WERI-Rb-1 (cell line): ENCODE data around the gene C19orf38.

Experiments
- DNase-seq: peaks from one replicate; pipeline ENCODE4 v3.0.0-alpha.2; 2020
- H3K27ac ChIP-seq: fragments of 250-450 bp; sonication (Bioruptor Pico); 2 replicates; pipeline ENCODE4 v1.5.1; 2020; ENCODE audit warnings: mild to moderate bottlenecking, moderate library complexity
- H3K27me3 ChIP-seq: fragments of 250-450 bp; sonication (Bioruptor Pico); 2 replicates; pipeline ENCODE4 v1.5.1; 2021; ENCODE audit warnings: mild to moderate bottlenecking, low read depth, moderate library complexity; ENCODE audit not compliant: insufficient read depth, severe bottlenecking
- H3K36me3 ChIP-seq: fragments of 250-450 bp; sonication (Bioruptor Pico); 2 replicates; pipeline ENCODE4 v1.5.1; 2020; ENCODE audit warnings: mild to moderate bottlenecking, moderate library complexity
- H3K4me3 ChIP-seq: 2 replicates; pipeline ENCODE4 v1.5.1; 2011; ENCODE audit warnings: low read depth, mild to moderate bottlenecking, control low read depth, low read length
- H3K9me3 ChIP-seq: fragments of 250-450 bp; sonication (Bioruptor Pico); 2 replicates; pipeline ENCODE4 v1.5.1; 2021; ENCODE audit warnings: mild to moderate bottlenecking, moderate library complexity; ENCODE audit not compliant: severe bottlenecking
- CTCF ChIP-seq: IDR thresholded peaks from 2 replicates; pipeline ENCODE4 v1.5.1; 2011; ENCODE audit warnings: low read depth, mild to moderate bottlenecking, control low read depth, inconsistent platforms, low read length

C19orf38 gene

GRCh38 chr19:10882108-10882457 is 33.9 kb downstream of the C19orf38 start:
- H3K27ac ChIP-seq: peak overlapping the region; percentile 88
- peaks cover 34% of the 10 kb centered on the region for H3K36me3 ChIP-seq
- no peaks in the 10 kb centered on the region for H3K27me3 ChIP-seq
- H3K9me3 ChIP-seq: no peaks in the 10 kb centered on the region
- DNase-seq: no peak
- TF ChIP-seq CTCF: no peak
- no peak overlapping the region for H3K4me3 ChIP-seq

- H3K27ac ChIP-seq: peak overlapping the region; percentile 53
- no peak for DNase-seq
- H3K36me3 ChIP-seq: peaks cover 28% of the 10 kb centered on the region
- no peak overlapping the region for H3K4me3 ChIP-seq
- no peak for TF ChIP-seq CTCF
- H3K27me3 ChIP-seq: no peaks in the 10 kb centered on the region
- no peaks in the 10 kb centered on the region for H3K9me3 ChIP-seq
These were observed 36.1 kb downstream of the C19orf38 start for GRCh38 chr19:10884274-10884673.

- DNase-seq: no peak
- Histone ChIP-seq H3K9me3 (no peaks in the 10 kb centered on the region), H3K36me3 (peaks cover 21% of the 10 kb centered on the region), H3K27me3 (no peaks in the 10 kb centered on the region), H3K27ac (peak overlapping the region; percentile 53), H3K4me3 (no peak overlapping the region)
- no peak for TF ChIP-seq CTCF
These were observed 37.3 kb downstream of the C19orf38 start for GRCh38 chr19:10885201-10886169.

GRCh38 chr19:10887616-10888367 is 39.6 kb downstream of the C19orf38 start:
- TF ChIP-seq CTCF: no peak
- no peaks in the 10 kb centered on the region for H3K27me3 ChIP-seq
- peak overlapping the region; percentile 12 for H3K4me3 ChIP-seq
- no peaks in the 10 kb centered on the region for H3K9me3 ChIP-seq
- peak overlapping the region; percentile 96 for H3K27ac ChIP-seq
- H3K36me3 ChIP-seq: peaks cover 17% of the 10 kb centered on the region
- DNase-seq: peak; percentile 48

GRCh38 chr19:10888421-10888866 is 40.2 kb downstream of the C19orf38 start:
- Histone ChIP-seq H3K27ac (peak overlapping the region; percentile 96), H3K4me3 (peak overlapping the region; percentile 12), H3K36me3 (peaks cover 15% of the 10 kb centered on the region), H3K9me3 (no peaks in the 10 kb centered on the region), H3K27me3 (no peaks in the 10 kb centered on the region)
- no peak for TF ChIP-seq CTCF
- DNase-seq: peak; percentile 96
